Esophagus squamous epithelium (tissue), 4 donors: ENCODE measurements around the gene ZNF24.

Source experiments
- CTCF ChIP-seq, 6 experiments: fragments of 450-650 bp in 4 of 6; fragments of 200-600 bp in 2 of 6; sonication (generic) in 2 of 6; IDR thresholded peaks; one replicate each; pipeline ENCODE4 v1.5.1; 2016 to 2019; ENCODE audit warnings: antibody characterized with exemption in 6 of 6, mild to moderate bottlenecking in 4 of 6, moderate library complexity in 4 of 6
- POLR2A ChIP-seq, 4 donors: fragments of 450-650 bp; IDR thresholded peaks; one replicate each; pipeline ENCODE4 v1.6.1; 2017; ENCODE audit warnings: antibody characterized with exemption in 4 of 4, mild to moderate bottlenecking in 4 of 4, moderate library complexity in 3 of 4

GRCh38 chr18:35335866-35336265 lies 8.4 kb downstream of the ZNF24 start:
- TF ChIP-seq POLR2A (IDR thresholded peaks at IDR 0.05) (no peak), CTCF (IDR thresholded peaks at IDR 0.05) (no peak)
